HL-60 (cell line): ENCODE measurements around the gene KCNK5.

Experiments
- CTCF ChIP-seq: IDR thresholded peaks from one replicate; pipeline ENCODE4 v1.5.1; 2011; ENCODE audit warnings: low read length, control low read depth, inconsistent platforms; ENCODE audit not compliant: insufficient read depth
- POLR2AphosphoS5 ChIP-seq: IDR thresholded peaks from 2 replicates; pipeline ENCODE4 v1.6.1; 2012; ENCODE audit warnings: low read depth
- REST ChIP-seq: IDR thresholded peaks from 2 replicates; pipeline ENCODE4 v1.6.1; 2012; ENCODE audit warnings: low read depth; ENCODE audit not compliant: insufficient replicate concordance
- SPI1 ChIP-seq: IDR thresholded peaks from 2 replicates; pipeline ENCODE4 v1.6.1; 2012; ENCODE audit warnings: low read depth, mild to moderate bottlenecking, borderline replicate concordance

- TF ChIP-seq CTCF, result no peak
- no peak for TF ChIP-seq POLR2AphosphoS5
- no peak for TF ChIP-seq REST
- TF ChIP-seq SPI1, result no peak
These were observed 32.6 kb downstream of the KCNK5 start for GRCh38 chr6:39196673-39197091.
